Gastroesophageal sphincter (tissue), 4 donors: ENCODE results near the gene RAB11A. TPM values are rescaled to one million over a fixed set of nuclear protein-coding genes. Genes with fewer than 3 reads are reported as not detected.

Experiments used
- ATAC-seq: fragments of 150-250 bp; one replicate; pipeline ENCODE4 v1.9.1; 2016; ENCODE audit warnings: mild to moderate bottlenecking, moderate library complexity
- H3K27ac ChIP-seq, 4 donors: fragments of 200-600 bp; sonication (generic) in 3 of 4; 1 replicate in 3 of 4; 2 replicates in 1 of 4; pipeline ENCODE4 v1.5.1; 2016 to 2019
- H3K27me3 ChIP-seq: fragments of 200-600 bp; sonication (generic); one replicate; pipeline ENCODE4 v1.5.1; 2019
- H3K36me3 ChIP-seq, 2 donors: fragments of 200-600 bp; sonication (generic); one replicate each; pipeline ENCODE4 v1.5.1; 2019; ENCODE audit warnings: control low read depth in 1 of 2
- H3K4me1 ChIP-seq, 3 donors: fragments of 200-600 bp; sonication (generic); 1 replicate in 2 of 3; 2 replicates in 1 of 3; pipeline ENCODE4 v1.5.1; 2016 to 2019; ENCODE audit warnings: control low read depth in 2 of 3
- H3K4me3 ChIP-seq, 2 donors: fragments of 200-600 bp; sonication (generic); one replicate each; pipeline ENCODE4 v1.5.1; 2019; ENCODE audit warnings: mild to moderate bottlenecking in 1 of 2, moderate library complexity in 1 of 2
- H3K9me3 ChIP-seq, 3 donors: fragments of 200-600 bp; sonication (generic); one replicate each; pipeline ENCODE4 v1.5.1; 2017 to 2019; ENCODE audit warnings: control low read depth in 2 of 3
- CTCF ChIP-seq, 4 experiments: fragments of 200-600 bp in 2 of 4; fragments of 450-650 bp in 2 of 4; sonication (generic) in 1 of 4; IDR thresholded peaks; one replicate each; pipeline ENCODE4 v1.5.1; 2017 to 2019; ENCODE audit warnings: antibody characterized with exemption in 4 of 4, mild to moderate bottlenecking in 2 of 4, moderate library complexity in 2 of 4
- EP300 ChIP-seq: sonication (generic); formaldehyde crosslinking; IDR thresholded peaks from one replicate; pipeline ENCODE4 v1.6.1; 2017; ENCODE audit warnings: antibody characterized with exemption, mild to moderate bottlenecking
- POLR2A ChIP-seq, 2 donors: fragments of 450-650 bp; IDR thresholded peaks; one replicate each; pipeline ENCODE4 v1.6.1; 2017; ENCODE audit warnings: antibody characterized with exemption in 2 of 2, mild to moderate bottlenecking in 2 of 2, moderate library complexity in 1 of 2
- POLR2AphosphoS5 ChIP-seq: sonication (generic); formaldehyde crosslinking; IDR thresholded peaks from one replicate; pipeline ENCODE4 v1.6.1; 2017; ENCODE audit warnings: antibody characterized with exemption
- WGBS, 2 donors: methylation state at CpG; one replicate each; pipeline ENCODE4 v1.1.5; 2018; ENCODE audit warnings: low coverage in 1 of 2; 5-methylcytosine and 5-hydroxymethylcytosine counted together
- total RNA-seq, 4 donors: library from RNA; depleted of rRNA; stranded (reverse); fragments of >200 nt; gene quantifications; one replicate each; pipeline ENCODE4 v1.1.0, GENCODE V29; 2016

Gene RAB11A
- total RNA-seq, 4 donors from 2014 or later: 120 to 257 (median 135) TPM

- H3K27me3 ChIP-seq: no peaks in the 10 kb centered on the region
- H3K4me3 ChIP-seq: no peak overlapping the region
- H3K4me1 ChIP-seq: no peaks in the 10 kb centered on the region
- WGBS, 2 donors: 58% methylated on average over 2 of the region's 3 CpGs; no CpG with 5 or more reads in 1 of the 2 donors
- H3K9me3 ChIP-seq: no peaks in the 10 kb centered on the region
- no peak overlapping the region for H3K27ac ChIP-seq
- no peak for ATAC-seq
- no peaks in the 10 kb centered on the region for H3K36me3 ChIP-seq
- TF ChIP-seq CTCF (IDR thresholded peaks at IDR 0.05) (no peak), POLR2A (IDR thresholded peaks at IDR 0.05) (no peak), EP300 (no peak), POLR2AphosphoS5 (no peak)
Measured at GRCh38 chr15:65937054-65937453, 67.8 kb downstream of the RAB11A start.

- no peaks in the 10 kb centered on the region for H3K4me1 ChIP-seq
- H3K36me3 ChIP-seq: no peaks in the 10 kb centered on the region
- no peak overlapping the region for H3K27ac ChIP-seq
- H3K9me3 ChIP-seq: no peaks in the 10 kb centered on the region
- 100% methylated on average over 1 of the region's 1 CpG for WGBS, 2 donors
- H3K4me3 ChIP-seq: no peak overlapping the region
- no peak for TF ChIP-seq POLR2AphosphoS5
- no peak for TF ChIP-seq CTCF (IDR thresholded peaks at IDR 0.05)
- no peak for TF ChIP-seq POLR2A (IDR thresholded peaks at IDR 0.05)
- no peak for TF ChIP-seq EP300
- no peak for ATAC-seq
- no peaks in the 10 kb centered on the region for H3K27me3 ChIP-seq
Measured at GRCh38 chr15:65937476-65937875, 68.2 kb downstream of the RAB11A start.

- 68 to 90% methylated on average over 4 of the region's 4 CpGs for WGBS, 2 donors
- no peak overlapping the region for H3K27ac ChIP-seq
Measured at GRCh38 chr15:65938604-65939003, 69.3 kb downstream of the RAB11A start.

GRCh38 chr15:65939901-65940617 is 70.8 kb downstream of the RAB11A start:
- no peaks in the 10 kb centered on the region for H3K4me1 ChIP-seq
- no peak overlapping the region for H3K27ac ChIP-seq
- no peaks in the 10 kb centered on the region for H3K36me3 ChIP-seq
- H3K9me3 ChIP-seq: no peaks in the 10 kb centered on the region
- H3K27me3 ChIP-seq: peaks cover 13% of the 10 kb centered on the region
- TF ChIP-seq CTCF (IDR thresholded peaks at IDR 0.05) (no peak), POLR2AphosphoS5 (no peak), EP300 (no peak), POLR2A (IDR thresholded peaks at IDR 0.05) (no peak)
- WGBS, 2 donors: 68 to 85% methylated on average over 5 to 8 of the region's 10 CpGs
- no peak overlapping the region for H3K4me3 ChIP-seq
- no peak for ATAC-seq

More at GRCh38 chr15:65938604-65939003, 69.3 kb downstream of the RAB11A start:
- TF ChIP-seq EP300: no peak
- TF ChIP-seq POLR2AphosphoS5: no peak
- TF ChIP-seq CTCF (IDR thresholded peaks at IDR 0.05): no peak
- no peak for TF ChIP-seq POLR2A (IDR thresholded peaks at IDR 0.05)
- H3K27me3 ChIP-seq: peaks cover 2% of the 10 kb centered on the region
- H3K36me3 ChIP-seq: no peaks in the 10 kb centered on the region
- no peak for ATAC-seq
- no peaks in the 10 kb centered on the region for H3K9me3 ChIP-seq
- H3K4me1 ChIP-seq: no peaks in the 10 kb centered on the region
- no peak overlapping the region for H3K4me3 ChIP-seq

GRCh38 chr15:65940618-65940909 is 71.3 kb downstream of the RAB11A start:
- Histone ChIP-seq H3K27ac (no peak overlapping the region), H3K9me3 (no peaks in the 10 kb centered on the region), H3K36me3 (no peaks in the 10 kb centered on the region), H3K27me3 (peaks cover 16% of the 10 kb centered on the region), H3K4me3 (no peak overlapping the region), H3K4me1 (no peaks in the 10 kb centered on the region)
- ATAC-seq: no peak
- TF ChIP-seq CTCF (IDR thresholded peaks at IDR 0.05) (no peak), POLR2AphosphoS5 (no peak), EP300 (no peak), POLR2A (IDR thresholded peaks at IDR 0.05) (no peak)
